ENCODE data around the gene ARCN1.

- TF ChIP-seq, protein P1, sequence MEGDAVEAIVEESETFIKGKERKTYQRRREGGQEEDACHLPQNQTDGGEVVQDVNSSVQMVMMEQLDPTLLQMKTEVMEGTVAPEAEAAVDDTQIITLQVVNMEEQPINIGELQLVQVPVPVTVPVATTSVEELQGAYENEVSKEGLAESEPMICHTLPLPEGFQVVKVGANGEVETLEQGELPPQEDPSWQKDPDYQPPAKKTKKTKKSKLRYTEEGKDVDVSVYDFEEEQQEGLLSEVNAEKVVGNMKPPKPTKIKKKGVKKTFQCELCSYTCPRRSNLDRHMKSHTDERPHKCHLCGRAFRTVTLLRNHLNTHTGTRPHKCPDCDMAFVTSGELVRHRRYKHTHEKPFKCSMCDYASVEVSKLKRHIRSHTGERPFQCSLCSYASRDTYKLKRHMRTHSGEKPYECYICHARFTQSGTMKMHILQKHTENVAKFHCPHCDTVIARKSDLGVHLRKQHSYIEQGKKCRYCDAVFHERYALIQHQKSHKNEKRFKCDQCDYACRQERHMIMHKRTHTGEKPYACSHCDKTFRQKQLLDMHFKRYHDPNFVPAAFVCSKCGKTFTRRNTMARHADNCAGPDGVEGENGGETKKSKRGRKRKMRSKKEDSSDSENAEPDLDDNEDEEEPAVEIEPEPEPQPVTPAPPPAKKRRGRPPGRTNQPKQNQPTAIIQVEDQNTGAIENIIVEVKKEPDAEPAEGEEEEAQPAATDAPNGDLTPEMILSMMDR (IDR thresholded peaks at IDR 0.05 in 8 of 11, conservative IDR thresholded peaks at IDR 0.05 in 3 of 11) = no peak
- TF ChIP-seq POLR2A (IDR thresholded peaks at IDR 0.05) (no peak), POLR2AphosphoS5 (IDR thresholded peaks at IDR 0.05) (no peak)
These were observed 74.2 kb downstream of the ARCN1 start for GRCh38 chr11:118646393-118646792.

Data from spleen (tissue), 7 donors.